Measurements from ENCODE around the gene L2HGDH. TPM values are rescaled to one million over a fixed set of nuclear protein-coding genes. Genes with fewer than 3 reads are reported as not detected.
"Not testable (repeated sequence)": the region's sequence is repeated elsewhere in the genome, so short reads cannot be mapped to it uniquely, and the experiment has no call there.

Gene L2HGDH
- 13.2 TPM for total RNA-seq
- long read RNA-seq, full-length matches to known transcripts = 6 of 10 reads
- long read RNA-seq, partial matches to known transcripts = 1 of 10 reads
- long read RNA-seq, other reads (novel, unspliced or antisense) = 3 of 10 reads

- peak; percentile 99 for ATAC-seq (ENCODE audit: poor library complexity)
- intact Hi-C loops (cut with DNase I) = loop anchor here (2.0 kb wide), 1 partner anchor 221 kb away; the partner anchor contains the start of gene MAP4K5
- DNase-seq = peak; percentile 96
Observed at GRCh38 chr14:50311972-50312733, at the start of gene L2HGDH, which contains the start of gene DMAC2L. TSS of gene L2HGDH (minus strand) at chr14:50312229. CDS start at chr14:50312150, 79 bp downstream. TSS of gene DMAC2L (plus strand) at chr14:50312324. CDS start at chr14:50321488, 9,164 bp downstream.

GRCh38 chr14:50360851-50361250 is 48.8 kb upstream of the L2HGDH start:
- intact Hi-C loops (cut with DNase I) = no loop called here
- DNase-seq (no peak), ATAC-seq (ENCODE audit: poor library complexity) (no peak)

GRCh38 chr14:50360093-50360492 is 48.1 kb upstream of the L2HGDH start:
- ATAC-seq (ENCODE audit: poor library complexity) (no peak), DNase-seq (no peak)
- intact Hi-C loops (cut with DNase I) = no loop called here

GRCh38 chr14:50359631-50360030 is 47.6 kb upstream of the L2HGDH start:
- DNase-seq = no peak
- intact Hi-C loops (cut with DNase I) = no loop called here
- no peak for ATAC-seq (ENCODE audit: poor library complexity)

GRCh38 chr14:50357753-50358395 is 45.8 kb upstream of the L2HGDH start:
- ATAC-seq (ENCODE audit: poor library complexity) (no peak), DNase-seq (no peak)
- intact Hi-C loops (cut with DNase I) = no loop called here

GRCh38 chr14:50357124-50357523 is 45.1 kb upstream of the L2HGDH start:
- intact Hi-C loops (cut with DNase I) = no loop called here
- DNase-seq = no peak
- ATAC-seq (ENCODE audit: poor library complexity) = no peak

GRCh38 chr14:50356283-50356682 is 44.3 kb upstream of the L2HGDH start:
- intact Hi-C loops (cut with DNase I); ATAC-seq (ENCODE audit: poor library complexity): not testable (repeated sequence)

GRCh38 chr14:50355692-50356091 is 43.7 kb upstream of the L2HGDH start:
- ATAC-seq (ENCODE audit: poor library complexity) (no peak), DNase-seq (no peak)
- intact Hi-C loops (cut with DNase I) = no loop called here

More at GRCh38 chr14:50356283-50356682, 44.3 kb upstream of the L2HGDH start:
- not testable (repeated sequence) for DNase-seq

GRCh38 chr14:50354527-50354926 is 42.5 kb upstream of the L2HGDH start:
- no peak for ATAC-seq (ENCODE audit: poor library complexity)
- no peak for DNase-seq
- intact Hi-C loops (cut with DNase I) = no loop called here

- DNase-seq = no peak
- intact Hi-C loops (cut with DNase I) = no loop called here
Observed at GRCh38 chr14:50353126-50353525, 41.1 kb upstream of the L2HGDH start.

GRCh38 chr14:50352584-50352983 is 40.6 kb upstream of the L2HGDH start:
- no peak for ATAC-seq (ENCODE audit: poor library complexity)
- intact Hi-C loops (cut with DNase I) = no loop called here
- DNase-seq = no peak

More at GRCh38 chr14:50353126-50353525, 41.1 kb upstream of the L2HGDH start:
- no peak for ATAC-seq (ENCODE audit: poor library complexity)

- ATAC-seq (ENCODE audit: poor library complexity) = no peak
Observed at GRCh38 chr14:50350975-50351374, 38.9 kb upstream of the L2HGDH start.

GRCh38 chr14:50348933-50349332 is 36.9 kb upstream of the L2HGDH start:
- DNase-seq = no peak
- intact Hi-C loops (cut with DNase I) = no loop called here
- ATAC-seq (ENCODE audit: poor library complexity) = no peak

More at GRCh38 chr14:50350975-50351374, 38.9 kb upstream of the L2HGDH start:
- intact Hi-C loops (cut with DNase I) = no loop called here
- no peak for DNase-seq

- DNase-seq (no peak), ATAC-seq (ENCODE audit: poor library complexity) (no peak)
- intact Hi-C loops (cut with DNase I) = no loop called here
Observed at GRCh38 chr14:50347521-50347920, 35.5 kb upstream of the L2HGDH start.

GRCh38 chr14:50345846-50346422 is 33.9 kb upstream of the L2HGDH start:
- DNase-seq (no peak), ATAC-seq (ENCODE audit: poor library complexity) (no peak)
- intact Hi-C loops (cut with DNase I) = no loop called here

GRCh38 chr14:50344876-50345563 is 33.0 kb upstream of the L2HGDH start:
- DNase-seq (no peak), ATAC-seq (ENCODE audit: poor library complexity) (no peak)
- intact Hi-C loops (cut with DNase I) = no loop called here

- intact Hi-C loops (cut with DNase I) = no loop called here
- DNase-seq = no peak
- no peak for ATAC-seq (ENCODE audit: poor library complexity)
Observed at GRCh38 chr14:50344116-50344775, 32.2 kb upstream of the L2HGDH start.

- no peak for ATAC-seq (ENCODE audit: poor library complexity)
- no peak for DNase-seq
- intact Hi-C loops (cut with DNase I) = no loop called here
Observed at GRCh38 chr14:50343434-50343833, 31.4 kb upstream of the L2HGDH start.
